ENCODE measurements around the gene CRYAB.

CRYAB gene

GRCh38 chr11:111923951-111924350 is 12.4 kb upstream of the CRYAB start:
- TF ChIP-seq CTCF (IDR thresholded peaks at IDR 0.05; ENCODE audit: borderline replicate concordance, insufficient read depth, low read depth, low read length): no peak
- no peak overlapping the region for H3K4me3 ChIP-seq (ENCODE audit: low read depth, low read length)

- TF ChIP-seq CTCF (IDR thresholded peaks at IDR 0.05; ENCODE audit: borderline replicate concordance, insufficient read depth, low read depth, low read length): no peak
- no peak overlapping the region for H3K4me3 ChIP-seq (ENCODE audit: low read depth, low read length)
These were observed 11.8 kb upstream of the CRYAB start for GRCh38 chr11:111923351-111923788.

- H3K4me3 ChIP-seq (ENCODE audit: low read depth, low read length): no peak overlapping the region
- TF ChIP-seq CTCF (IDR thresholded peaks at IDR 0.05; ENCODE audit: borderline replicate concordance, insufficient read depth, low read depth, low read length): no peak
These were observed 11.2 kb upstream of the CRYAB start for GRCh38 chr11:111922803-111923202.

- H3K4me3 ChIP-seq (ENCODE audit: low read depth, low read length): no peak overlapping the region
- no peak for TF ChIP-seq CTCF (IDR thresholded peaks at IDR 0.05; ENCODE audit: borderline replicate concordance, insufficient read depth, low read depth, low read length)
These were observed 10.1 kb upstream of the CRYAB start for GRCh38 chr11:111921541-111922230.

GRCh38 chr11:111920908-111921307 is 9.3 kb upstream of the CRYAB start:
- H3K4me3 ChIP-seq (ENCODE audit: low read depth, low read length): no peak overlapping the region

GRCh38 chr11:111918390-111919256 is 7.1 kb upstream of the CRYAB start, which contains the start of gene C11orf52:
Gene C11orf52 (plus strand): TSS chr11:111918913. CDS start chr11:111918973, 60 bp downstream.
- TF ChIP-seq CTCF (IDR thresholded peaks at IDR 0.05; ENCODE audit: borderline replicate concordance, insufficient read depth, low read depth, low read length): no peak
- no peak within 1 kb of the TSS for H3K4me3 ChIP-seq (ENCODE audit: low read depth, low read length)

More at GRCh38 chr11:111920908-111921307, 9.3 kb upstream of the CRYAB start:
- no peak for TF ChIP-seq CTCF (IDR thresholded peaks at IDR 0.05; ENCODE audit: borderline replicate concordance, insufficient read depth, low read depth, low read length)

All from GM12875 (cell line).